Left kidney (tissue), 2 donors: ENCODE data around the gene CCDC7. TPM values are rescaled to one million over a fixed set of nuclear protein-coding genes. Genes with fewer than 3 reads are reported as not detected.
"Not testable (repeated sequence)": the region's sequence is repeated elsewhere in the genome, so short reads cannot be mapped to it uniquely, and the experiment has no call there.

Experiments
- DNase-seq: peaks from one replicate; pipeline ENCODE4 v3.0.0-alpha.2; 2013
- polyA plus RNA-seq: library from polyadenylated mRNA; unstranded; fragments of 120-200 nt; gene quantifications from one replicate; pipeline ENCODE4 v1.2.1, GENCODE V29; 2013; ENCODE audit not compliant: insufficient read length

CCDC7 gene
- polyA plus RNA-seq, 1 donor: 7.2 TPM

GRCh38 chr10:32562695-32563094 is 116.8 kb downstream of the CCDC7 start:
- not testable (repeated sequence) for DNase-seq

- no peak for DNase-seq
These were observed 131.5 kb downstream of the CCDC7 start for GRCh38 chr10:32577448-32577847.

- no peak for DNase-seq
These were observed 137.0 kb downstream of the CCDC7 start for GRCh38 chr10:32582946-32583345.

GRCh38 chr10:32598022-32598421 is 152.1 kb downstream of the CCDC7 start:
- not testable (repeated sequence) for DNase-seq

- no peak for DNase-seq
These were observed 154.4 kb downstream of the CCDC7 start for GRCh38 chr10:32600317-32600716.

- DNase-seq: not testable (repeated sequence)
These were observed 155.6 kb downstream of the CCDC7 start for GRCh38 chr10:32601562-32601961.

- DNase-seq: no peak
These were observed 159.8 kb downstream of the CCDC7 start for GRCh38 chr10:32605787-32606186.

- DNase-seq: not testable (repeated sequence)
These were observed 164.6 kb downstream of the CCDC7 start for GRCh38 chr10:32610543-32610942.

- DNase-seq: no peak
These were observed 170.5 kb downstream of the CCDC7 start for GRCh38 chr10:32616438-32616837.

- DNase-seq: no peak
These were observed 172.5 kb downstream of the CCDC7 start for GRCh38 chr10:32618482-32618881.

- DNase-seq: no peak
These were observed 176.0 kb downstream of the CCDC7 start for GRCh38 chr10:32621969-32622368.

GRCh38 chr10:32622409-32622808 is 176.5 kb downstream of the CCDC7 start:
- DNase-seq: no peak

GRCh38 chr10:32627183-32627582 is 181.2 kb downstream of the CCDC7 start:
- DNase-seq: no peak

- no peak for DNase-seq
These were observed 184.0 kb downstream of the CCDC7 start for GRCh38 chr10:32629910-32630309.

- DNase-seq: no peak
These were observed 200.6 kb downstream of the CCDC7 start for GRCh38 chr10:32646535-32646934.

GRCh38 chr10:32650246-32650655 is 204.3 kb downstream of the CCDC7 start:
- DNase-seq: no peak

- DNase-seq: not testable (repeated sequence)
These were observed 211.5 kb downstream of the CCDC7 start for GRCh38 chr10:32657430-32657829.

GRCh38 chr10:32661346-32661745 is 215.4 kb downstream of the CCDC7 start:
- no peak for DNase-seq

- no peak for DNase-seq
These were observed 235.0 kb downstream of the CCDC7 start for GRCh38 chr10:32680803-32681557.

- no peak for DNase-seq
These were observed 238.4 kb downstream of the CCDC7 start for GRCh38 chr10:32684291-32684690.

GRCh38 chr10:32687116-32687515 is 241.2 kb downstream of the CCDC7 start:
- no peak for DNase-seq

- DNase-seq: no peak
These were observed 241.6 kb downstream of the CCDC7 start for GRCh38 chr10:32687546-32687945.

- no peak for DNase-seq
These were observed 246.2 kb downstream of the CCDC7 start for GRCh38 chr10:32692174-32692573.

GRCh38 chr10:32693441-32693979 is 247.6 kb downstream of the CCDC7 start:
- DNase-seq: no peak
